Activated B cell treated with CpG ODN at 0.5 μM for 24 hours (primary cell): ENCODE data around the gene CLPTM1. TPM values are rescaled to one million over a fixed set of nuclear protein-coding genes. Genes with fewer than 3 reads are reported as not detected.

Experiments used
- ATAC-seq: fragments of 200-7000 bp; cut with Tn5 transposase; one replicate; pipeline ENCODE4 v1.10.0; 2021; ENCODE audit warnings: low read depth, mild to moderate bottlenecking, moderate library complexity
- CTCF ChIA-PET: fragments of 350-600 bp; sonication (Branson Sonifier 250); formaldehyde crosslinking; loops from one replicate; lab custom pipeline; 2021; ENCODE audit warnings: antibody characterized with exemption; lab: Charles Lee
- POLR2A ChIA-PET: fragments of 350-600 bp; sonication (Branson Sonifier 250); formaldehyde crosslinking; loops from one replicate; lab custom pipeline; 2021; ENCODE audit warnings: antibody characterized with exemption; lab: Charles Lee
- DNase-seq: peaks from one replicate; pipeline ENCODE4 v3.0.0; 2022
- H3K27ac Mint-ChIP-seq: one replicate; pipeline ENCODE4 v1.8.0; 2020; ENCODE audit warnings: mixed read lengths
- H3K27me3 Mint-ChIP-seq: one replicate; pipeline ENCODE4 v1.8.0; 2021; ENCODE audit warnings: mixed read lengths
- H3K36me3 Mint-ChIP-seq: one replicate; pipeline ENCODE4 v1.8.0; 2021; ENCODE audit warnings: low read depth, mixed read lengths
- H3K4me1 Mint-ChIP-seq: one replicate; pipeline ENCODE4 v1.8.0; 2021; ENCODE audit warnings: mixed read lengths
- H3K4me3 Mint-ChIP-seq: one replicate; pipeline ENCODE4 v1.8.0; 2020; ENCODE audit warnings: mild to moderate bottlenecking, mixed read lengths
- H3K9me3 Mint-ChIP-seq: one replicate; pipeline ENCODE4 v1.8.0; 2020; ENCODE audit warnings: mixed read lengths
- intact Hi-C: fragments of 100-400 bp; cut with micrococcal nuclease; formaldehyde crosslinking; loops from one replicate; pipeline ENCODE4 v1.15.1; 2024
- total RNA-seq: library from RNA; stranded (reverse); gene quantifications from 2 replicates; pipeline ENCODE4 v1.2.3, GENCODE V29; 2022
- TF ChIP-seq, protein P1 (sequence below): fragments of 200-600 bp; IDR thresholded peaks from one replicate; pipeline ENCODE4 v1.8.0; 2022; ENCODE audit warnings: antibody characterized with exemption, mild to moderate bottlenecking

Gene CLPTM1
- total RNA-seq, 1 donor from 2014 or later, result 92.1 TPM

- Mint-ChIP-seq H3K36me3 (peaks cover 67% of the 10 kb centered on the region), H3K27me3 (no peaks in the 10 kb centered on the region), H3K4me1 (peaks cover 7% of the 10 kb centered on the region), H3K27ac (no peak overlapping the region), H3K4me3 (no peak overlapping the region), H3K9me3 (no peaks in the 10 kb centered on the region)
- ATAC-seq, result no peak
- DNase-seq, result no peak
- ChIA-PET CTCF (no interaction called here), POLR2A (no interaction called here)
- TF ChIP-seq, protein P1, sequence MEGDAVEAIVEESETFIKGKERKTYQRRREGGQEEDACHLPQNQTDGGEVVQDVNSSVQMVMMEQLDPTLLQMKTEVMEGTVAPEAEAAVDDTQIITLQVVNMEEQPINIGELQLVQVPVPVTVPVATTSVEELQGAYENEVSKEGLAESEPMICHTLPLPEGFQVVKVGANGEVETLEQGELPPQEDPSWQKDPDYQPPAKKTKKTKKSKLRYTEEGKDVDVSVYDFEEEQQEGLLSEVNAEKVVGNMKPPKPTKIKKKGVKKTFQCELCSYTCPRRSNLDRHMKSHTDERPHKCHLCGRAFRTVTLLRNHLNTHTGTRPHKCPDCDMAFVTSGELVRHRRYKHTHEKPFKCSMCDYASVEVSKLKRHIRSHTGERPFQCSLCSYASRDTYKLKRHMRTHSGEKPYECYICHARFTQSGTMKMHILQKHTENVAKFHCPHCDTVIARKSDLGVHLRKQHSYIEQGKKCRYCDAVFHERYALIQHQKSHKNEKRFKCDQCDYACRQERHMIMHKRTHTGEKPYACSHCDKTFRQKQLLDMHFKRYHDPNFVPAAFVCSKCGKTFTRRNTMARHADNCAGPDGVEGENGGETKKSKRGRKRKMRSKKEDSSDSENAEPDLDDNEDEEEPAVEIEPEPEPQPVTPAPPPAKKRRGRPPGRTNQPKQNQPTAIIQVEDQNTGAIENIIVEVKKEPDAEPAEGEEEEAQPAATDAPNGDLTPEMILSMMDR, result no peak
- intact Hi-C loops, result no loop called here
Observed at GRCh38 chr19:44972802-44973201, 17.6 kb downstream of the CLPTM1 start.

DNA sequence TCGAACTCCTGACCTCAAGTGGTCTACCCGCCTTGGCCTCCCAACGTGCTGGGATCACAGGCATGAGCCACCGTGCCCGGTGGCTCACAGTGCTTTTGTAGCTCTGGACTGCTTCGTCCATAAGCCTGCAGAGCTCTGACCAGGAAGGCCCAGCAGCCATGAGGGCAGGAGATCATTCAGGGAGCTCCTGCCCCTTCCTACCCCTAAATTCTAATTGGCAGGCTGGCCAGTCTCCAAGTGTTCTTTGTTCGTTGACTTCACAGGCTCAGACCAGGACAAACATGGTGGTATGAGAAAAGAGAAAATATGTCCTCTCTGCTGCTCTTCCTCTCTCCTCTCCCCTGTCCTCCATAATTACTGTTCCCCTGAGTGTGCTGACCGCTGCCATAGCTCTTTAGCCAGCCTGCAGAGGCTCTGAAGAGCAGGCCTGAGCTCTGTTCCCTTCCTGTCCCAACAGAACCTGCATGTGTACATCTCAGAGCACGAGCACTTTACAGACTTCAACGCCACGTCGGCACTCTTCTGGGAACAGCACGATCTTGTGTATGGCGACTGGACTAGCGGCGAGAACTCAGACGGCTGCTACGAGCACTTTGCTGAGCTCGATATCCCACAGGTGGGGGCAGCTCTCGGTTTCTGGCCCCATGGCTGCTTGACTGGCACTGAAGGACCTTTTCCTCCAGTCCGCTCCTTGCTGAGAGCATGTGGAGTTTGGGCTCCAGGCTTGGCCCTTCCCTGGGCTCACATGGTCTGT lies 19.0 kb downstream of the CLPTM1 start:
- intact Hi-C loops, result no loop called here
- TF ChIP-seq, protein P1, result no peak
- H3K36me3 Mint-ChIP-seq, result peaks cover 71% of the 10 kb centered on the region
- CTCF ChIA-PET, result interaction anchor here (1.1 kb wide), 1 partner anchor 12 kb away, joined by 3 read pairs; no protein-coding TSS in a partner anchor
- H3K4me3 Mint-ChIP-seq, result no peak overlapping the region
- H3K27me3 Mint-ChIP-seq, result no peaks in the 10 kb centered on the region
- POLR2A ChIA-PET, result interaction anchor here (0.6 to 1.2 kb wide), 2 partner anchors 19 to 227 kb away, joined by 3 to 7 read pairs; no protein-coding TSS in a partner anchor
- DNase-seq (no peak), ATAC-seq (no peak)
- no peak overlapping the region for H3K27ac Mint-ChIP-seq
- H3K4me1 Mint-ChIP-seq, result peaks cover 7% of the 10 kb centered on the region
- H3K9me3 Mint-ChIP-seq, result no peaks in the 10 kb centered on the region

DNA sequence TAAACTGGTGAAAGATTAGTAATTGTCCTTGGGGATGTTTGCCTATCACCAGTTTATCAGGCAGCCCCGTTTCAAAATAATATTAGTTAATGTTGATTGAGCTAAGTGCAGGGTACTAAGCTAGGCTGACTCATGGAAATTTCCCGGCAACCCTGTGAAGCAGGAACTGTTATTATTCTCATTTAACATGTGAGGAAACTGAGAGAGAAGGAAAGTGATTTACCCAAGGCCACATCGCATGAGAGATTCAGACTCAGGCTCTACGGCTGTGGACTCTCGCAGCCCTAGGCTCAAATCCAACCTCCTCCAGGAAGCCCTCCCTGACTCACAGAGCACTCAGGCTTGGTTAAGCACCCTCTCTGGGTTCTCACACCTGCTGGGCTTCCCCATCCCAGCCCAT lies 19.7 kb downstream of the CLPTM1 start:
- intact Hi-C loops, result no loop called here
- H3K36me3 Mint-ChIP-seq, result peaks cover 74% of the 10 kb centered on the region
- no peak overlapping the region for H3K27ac Mint-ChIP-seq
- TF ChIP-seq, protein P1, result no peak
- no peak overlapping the region for H3K4me3 Mint-ChIP-seq
- peaks cover 7% of the 10 kb centered on the region for H3K4me1 Mint-ChIP-seq
- DNase-seq (no peak), ATAC-seq (no peak)
- H3K9me3 Mint-ChIP-seq, result no peaks in the 10 kb centered on the region
- CTCF ChIA-PET, result interaction anchor here (1.1 kb wide), 1 partner anchor 12 kb away, joined by 3 read pairs; no protein-coding TSS in a partner anchor
- H3K27me3 Mint-ChIP-seq, result no peaks in the 10 kb centered on the region
- POLR2A ChIA-PET, result no interaction called here

DNA sequence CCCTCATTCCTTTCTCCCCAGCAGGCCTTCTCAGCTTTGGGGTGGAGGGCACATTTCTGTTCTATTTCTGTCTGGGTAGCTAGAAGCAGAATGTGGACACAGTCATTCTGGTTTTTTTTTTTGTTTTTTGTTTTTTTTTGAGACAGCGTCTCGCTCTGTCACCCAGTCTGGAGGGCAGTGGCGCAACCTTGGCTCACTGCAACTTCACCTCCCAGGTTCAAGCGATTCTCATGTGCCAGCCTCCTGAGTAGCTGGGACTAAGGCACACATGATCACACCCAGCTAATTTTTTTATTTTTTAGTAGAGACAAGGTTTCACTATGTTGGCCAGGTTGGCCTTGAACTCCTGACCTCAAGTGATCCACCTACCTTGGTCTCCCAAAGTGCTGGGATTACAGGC lies 20.3 kb downstream of the CLPTM1 start:
- H3K27me3 Mint-ChIP-seq, result no peaks in the 10 kb centered on the region
- H3K4me3 Mint-ChIP-seq, result no peak overlapping the region
- H3K4me1 Mint-ChIP-seq, result peaks cover 7% of the 10 kb centered on the region
- ATAC-seq, result no peak
- DNase-seq, result no peak
- intact Hi-C loops, result no loop called here
- H3K36me3 Mint-ChIP-seq, result peaks cover 71% of the 10 kb centered on the region
- CTCF ChIA-PET, result interaction anchor here (1.4 kb wide), 1 partner anchor 13 kb away, joined by 3 read pairs; no protein-coding TSS in a partner anchor
- TF ChIP-seq, protein P1, result no peak
- POLR2A ChIA-PET, result no interaction called here
- no peaks in the 10 kb centered on the region for H3K9me3 Mint-ChIP-seq
- no peak overlapping the region for H3K27ac Mint-ChIP-seq

DNA sequence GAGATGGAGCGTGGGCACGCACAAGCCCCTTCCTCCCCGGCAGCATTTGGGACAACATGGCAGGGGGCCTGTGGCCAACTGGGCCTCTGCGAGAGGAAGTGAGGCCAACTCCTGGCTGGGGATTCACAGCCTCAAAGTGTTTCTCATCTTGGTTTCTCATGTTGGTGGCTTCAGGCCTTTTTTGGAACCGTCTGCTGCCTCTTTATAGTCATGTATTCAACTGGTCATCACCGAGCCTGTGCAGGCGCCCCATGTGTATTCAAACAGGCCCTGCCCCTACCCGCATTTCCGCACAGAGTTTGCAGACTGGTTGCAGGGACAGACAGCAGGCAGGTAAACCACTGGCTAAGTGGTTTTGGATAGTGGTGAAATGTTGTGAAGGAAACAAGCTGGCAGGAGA lies 28.8 kb downstream of the CLPTM1 start:
- ATAC-seq (no peak), DNase-seq (no peak)
- intact Hi-C loops, result no loop called here
- CTCF ChIA-PET, result no interaction called here
- no peaks in the 10 kb centered on the region for H3K4me1 Mint-ChIP-seq
- POLR2A ChIA-PET, result no interaction called here
- H3K27ac Mint-ChIP-seq, result no peak overlapping the region
- H3K4me3 Mint-ChIP-seq, result no peak overlapping the region
- TF ChIP-seq, protein P1, result no peak
- H3K9me3 Mint-ChIP-seq, result no peaks in the 10 kb centered on the region
- peaks cover 71% of the 10 kb centered on the region for H3K36me3 Mint-ChIP-seq
- no peaks in the 10 kb centered on the region for H3K27me3 Mint-ChIP-seq
